ENCODE data around the gene NKX2-1. TPM values are rescaled to one million over a fixed set of nuclear protein-coding genes. Genes with fewer than 3 reads are reported as not detected.

The NKX2-1 gene
- total RNA-seq, 1 donor from 2014 or later, result not detected

DNA sequence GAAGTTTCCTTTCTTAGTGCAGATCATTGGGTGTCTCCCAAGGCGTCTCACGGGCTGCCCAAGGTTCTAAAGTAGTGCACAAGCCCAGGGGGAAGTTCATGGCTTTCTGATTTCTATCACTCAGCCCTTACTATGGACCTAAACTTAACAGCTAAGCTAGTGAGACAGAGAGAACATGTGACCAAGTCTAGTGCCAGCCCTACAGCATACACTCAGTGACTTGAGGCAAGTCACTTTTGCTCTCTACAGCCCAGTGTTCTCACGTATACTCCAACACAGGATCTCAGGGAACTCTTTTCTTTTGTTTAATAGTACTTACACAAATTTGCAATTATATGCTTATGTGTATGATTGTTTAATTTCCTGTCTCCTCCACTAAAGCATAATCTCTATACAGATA, 48.6 kb downstream of the NKX2-1 start:
- Mint-ChIP-seq H3K36me3 (ENCODE audit: unreplicated experiment) (no peaks in the 10 kb centered on the region), H3K27ac (ENCODE audit: unreplicated experiment) (no peak overlapping the region), H3K4me1 (ENCODE audit: low read depth, unreplicated experiment) (no peaks in the 10 kb centered on the region), H3K9me3 (ENCODE audit: unreplicated experiment) (peaks cover 2% of the 10 kb centered on the region), H3K27me3 (ENCODE audit: unreplicated experiment) (no peaks in the 10 kb centered on the region), H3K4me3 (ENCODE audit: unreplicated experiment) (no peak overlapping the region)
- DNase-seq, result no peak
- TF ChIP-seq, protein P1, sequence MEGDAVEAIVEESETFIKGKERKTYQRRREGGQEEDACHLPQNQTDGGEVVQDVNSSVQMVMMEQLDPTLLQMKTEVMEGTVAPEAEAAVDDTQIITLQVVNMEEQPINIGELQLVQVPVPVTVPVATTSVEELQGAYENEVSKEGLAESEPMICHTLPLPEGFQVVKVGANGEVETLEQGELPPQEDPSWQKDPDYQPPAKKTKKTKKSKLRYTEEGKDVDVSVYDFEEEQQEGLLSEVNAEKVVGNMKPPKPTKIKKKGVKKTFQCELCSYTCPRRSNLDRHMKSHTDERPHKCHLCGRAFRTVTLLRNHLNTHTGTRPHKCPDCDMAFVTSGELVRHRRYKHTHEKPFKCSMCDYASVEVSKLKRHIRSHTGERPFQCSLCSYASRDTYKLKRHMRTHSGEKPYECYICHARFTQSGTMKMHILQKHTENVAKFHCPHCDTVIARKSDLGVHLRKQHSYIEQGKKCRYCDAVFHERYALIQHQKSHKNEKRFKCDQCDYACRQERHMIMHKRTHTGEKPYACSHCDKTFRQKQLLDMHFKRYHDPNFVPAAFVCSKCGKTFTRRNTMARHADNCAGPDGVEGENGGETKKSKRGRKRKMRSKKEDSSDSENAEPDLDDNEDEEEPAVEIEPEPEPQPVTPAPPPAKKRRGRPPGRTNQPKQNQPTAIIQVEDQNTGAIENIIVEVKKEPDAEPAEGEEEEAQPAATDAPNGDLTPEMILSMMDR (IDR thresholded peaks at IDR 0.05; ENCODE audit: partially characterized antibody, unreplicated experiment), result no peak

- no peak overlapping the region for H3K4me3 Mint-ChIP-seq (ENCODE audit: unreplicated experiment)
- H3K27me3 Mint-ChIP-seq (ENCODE audit: unreplicated experiment), result no peaks in the 10 kb centered on the region
- no peak for DNase-seq
- no peak overlapping the region for H3K27ac Mint-ChIP-seq (ENCODE audit: unreplicated experiment)
- peaks cover 9% of the 10 kb centered on the region for H3K4me1 Mint-ChIP-seq (ENCODE audit: low read depth, unreplicated experiment)
- H3K36me3 Mint-ChIP-seq (ENCODE audit: unreplicated experiment), result no peaks in the 10 kb centered on the region
- TF ChIP-seq, protein P1 (IDR thresholded peaks at IDR 0.05; ENCODE audit: partially characterized antibody, unreplicated experiment), result no peak
- H3K9me3 Mint-ChIP-seq (ENCODE audit: unreplicated experiment), result peaks cover 2% of the 10 kb centered on the region
Observed at GRCh38 chr14:36467332-36467731, 52.7 kb downstream of the NKX2-1 start.

Other genes with a start within 250 kb of the NKX2-1 start
- 26.7 TPM for gene MBIP, start 199.6 kb downstream of the NKX2-1 start, total RNA-seq (ENCODE audit: unreplicated experiment)
- not detected for gene NKX2-8, start 62.4 kb upstream of the NKX2-1 start, total RNA-seq (ENCODE audit: unreplicated experiment)
- not detected for gene PAX9, start 141.6 kb upstream of the NKX2-1 start, total RNA-seq (ENCODE audit: unreplicated experiment)

Measured in glutamatergic neuron (in vitro differentiated cells).